Measurements from ENCODE around the gene TBC1D5. TPM values are rescaled to one million over a fixed set of nuclear protein-coding genes. Genes with fewer than 3 reads are reported as not detected.
A peak's percentile ranks its signal among the peaks of the same experiment; 100 is the strongest.

Gene TBC1D5
- total and polyA plus RNA-seq, 12 donors, result 6.4 to 108 (median 70.7) TPM

DNA sequence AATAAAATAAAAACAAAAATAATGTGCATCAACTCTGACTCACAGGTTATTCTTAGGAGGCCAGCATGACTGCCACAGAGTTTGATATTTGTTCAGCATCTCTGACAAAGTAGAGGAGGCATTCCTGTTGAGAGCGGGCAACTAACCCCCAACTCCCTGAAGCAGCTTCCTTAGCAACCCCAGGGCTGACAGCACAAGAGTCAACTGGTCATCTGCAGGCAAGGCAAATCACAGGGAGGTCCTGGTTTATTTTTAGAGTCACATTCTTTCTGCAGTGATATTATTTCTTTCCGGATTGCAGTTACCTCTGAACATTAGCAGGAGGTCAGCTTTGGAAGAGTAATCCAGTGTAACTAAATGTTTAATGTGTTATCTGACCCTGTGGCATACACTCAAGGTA is 584.7 kb downstream of the TBC1D5 start:
- no peaks in the 10 kb centered on the region for H3K9me3 ChIP-seq (replicated peaks in 1 of 3)
- no peak for TF ChIP-seq POLR2A (IDR thresholded peaks at IDR 0.05)
- TF ChIP-seq, protein P1, sequence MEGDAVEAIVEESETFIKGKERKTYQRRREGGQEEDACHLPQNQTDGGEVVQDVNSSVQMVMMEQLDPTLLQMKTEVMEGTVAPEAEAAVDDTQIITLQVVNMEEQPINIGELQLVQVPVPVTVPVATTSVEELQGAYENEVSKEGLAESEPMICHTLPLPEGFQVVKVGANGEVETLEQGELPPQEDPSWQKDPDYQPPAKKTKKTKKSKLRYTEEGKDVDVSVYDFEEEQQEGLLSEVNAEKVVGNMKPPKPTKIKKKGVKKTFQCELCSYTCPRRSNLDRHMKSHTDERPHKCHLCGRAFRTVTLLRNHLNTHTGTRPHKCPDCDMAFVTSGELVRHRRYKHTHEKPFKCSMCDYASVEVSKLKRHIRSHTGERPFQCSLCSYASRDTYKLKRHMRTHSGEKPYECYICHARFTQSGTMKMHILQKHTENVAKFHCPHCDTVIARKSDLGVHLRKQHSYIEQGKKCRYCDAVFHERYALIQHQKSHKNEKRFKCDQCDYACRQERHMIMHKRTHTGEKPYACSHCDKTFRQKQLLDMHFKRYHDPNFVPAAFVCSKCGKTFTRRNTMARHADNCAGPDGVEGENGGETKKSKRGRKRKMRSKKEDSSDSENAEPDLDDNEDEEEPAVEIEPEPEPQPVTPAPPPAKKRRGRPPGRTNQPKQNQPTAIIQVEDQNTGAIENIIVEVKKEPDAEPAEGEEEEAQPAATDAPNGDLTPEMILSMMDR (IDR thresholded peaks at IDR 0.05), result no peak
- H3K4me1 ChIP-seq (replicated peaks in 1 of 2), result peaks cover 0 to 12% of the 10 kb centered on the region in 2 donors
- no peak overlapping the region for H3K4me3 ChIP-seq
- no peaks in the 10 kb centered on the region for H3K27me3 ChIP-seq
- intact Hi-C loops (cut with DNase I), result no loop called here
- WGBS, 4 donors, result 68 to 73% (median 71%) methylated on average over 2 of the region's 2 CpGs
- no peak overlapping the region for H3K27ac ChIP-seq
- H3K36me3 ChIP-seq (replicated peaks in 1 of 2), result peaks cover 0 to 12% of the 10 kb centered on the region in 2 donors
- DNase-seq, result peak in 1 of 7 donors; percentile 45

- 90 to 98% (median 97%) methylated on average over 9 to 10 of the region's 10 CpGs for WGBS, 4 donors
- Histone ChIP-seq H3K4me1 (replicated peaks in 1 of 2) (peaks cover 0 to 6% of the 10 kb centered on the region in 2 donors), H3K27ac (no peak overlapping the region), H3K36me3 (replicated peaks in 1 of 2) (peaks cover 0 to 12% of the 10 kb centered on the region in 2 donors), H3K9me3 (replicated peaks in 1 of 3) (no peaks in the 10 kb centered on the region), H3K27me3 (no peaks in the 10 kb centered on the region), H3K4me3 (no peak overlapping the region)
- peak in 1 of 7 donors; percentile 49 for DNase-seq
- TF ChIP-seq, protein P1 (IDR thresholded peaks at IDR 0.05), result no peak
- TF ChIP-seq POLR2A (IDR thresholded peaks at IDR 0.05), result no peak
- intact Hi-C loops (cut with DNase I), result no loop called here
Measured at GRCh38 chr3:17156864-17157263, 585.6 kb downstream of the TBC1D5 start.

DNA sequence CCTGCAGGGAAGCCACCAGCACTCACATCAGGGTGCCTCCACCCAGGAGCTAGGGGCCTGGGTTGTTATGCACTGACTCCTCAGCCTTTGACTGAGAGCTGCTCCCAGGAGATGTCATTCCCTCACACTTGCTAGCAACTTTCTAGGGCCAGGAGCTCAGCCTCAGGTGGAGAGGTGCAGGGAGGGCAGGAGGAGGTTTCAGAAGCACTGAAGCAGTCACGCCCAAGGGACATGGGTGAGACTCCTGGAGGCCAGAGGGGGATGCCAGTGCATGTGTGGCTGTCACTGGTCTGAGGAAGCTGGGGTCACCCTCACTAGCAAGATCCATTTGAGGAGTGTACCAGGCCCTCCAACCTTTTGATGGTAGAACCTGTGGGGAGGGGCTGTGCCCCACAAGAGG is 586.5 kb downstream of the TBC1D5 start:
- H3K4me1 ChIP-seq (replicated peaks in 1 of 2), result peaks cover 0 to 5% of the 10 kb centered on the region in 2 donors
- H3K27ac ChIP-seq, result no peak overlapping the region
- H3K4me3 ChIP-seq, result no peak overlapping the region
- DNase-seq, result peak in 1 of 7 donors; percentile 35
- WGBS, 4 donors, result 83 to 100% (median 100%) methylated on average over 1 of the region's 1 CpG; no CpG with 5 or more reads in 1 of the 4 donors
- H3K9me3 ChIP-seq (replicated peaks in 1 of 3), result no peaks in the 10 kb centered on the region
- H3K36me3 ChIP-seq (replicated peaks in 1 of 2), result peaks cover 0 to 12% of the 10 kb centered on the region in 2 donors
- no peak for TF ChIP-seq POLR2A (IDR thresholded peaks at IDR 0.05)
- TF ChIP-seq, protein P1 (IDR thresholded peaks at IDR 0.05), result no peak
- H3K27me3 ChIP-seq, result no peaks in the 10 kb centered on the region
- intact Hi-C loops (cut with DNase I), result no loop called here

- intact Hi-C loops (cut with DNase I), result no loop called here
- DNase-seq, result peak in 1 of 7 donors; percentile 43
- no peaks in the 10 kb centered on the region for H3K27me3 ChIP-seq
- H3K36me3 ChIP-seq (replicated peaks in 1 of 2), result peaks cover 0 to 12% of the 10 kb centered on the region in 2 donors
- no peak overlapping the region for H3K27ac ChIP-seq
- TF ChIP-seq POLR2A (IDR thresholded peaks at IDR 0.05), result no peak
- TF ChIP-seq, protein P1 (IDR thresholded peaks at IDR 0.05), result no peak
- H3K9me3 ChIP-seq (replicated peaks in 1 of 3), result no peaks in the 10 kb centered on the region
- H3K4me3 ChIP-seq, result no peak overlapping the region
- 95 to 99% (median 97%) methylated on average over 8 to 10 of the region's 10 CpGs for WGBS, 4 donors
- H3K4me1 ChIP-seq (replicated peaks in 1 of 2), result peaks cover 0 to 5% of the 10 kb centered on the region in 2 donors
Measured at GRCh38 chr3:17154941-17155340, 587.5 kb downstream of the TBC1D5 start.
